Effector memory CD8-positive, alpha-beta T cell (primary cell): ENCODE measurements around the gene ATF3.

ENCODE experiments used
- ATAC-seq: fragments of 150-1000 bp; cut with Tn5 transposase; replicated peaks from 2 replicates; pipeline ENCODE4 v1.10.0; 2021; ENCODE audit warnings: mild to moderate bottlenecking, moderate library complexity
- DNase-seq, 3 experiments: peaks; one replicate each; pipeline ENCODE4 v3.0.0; 2021
- H3K27ac Mint-ChIP-seq, 2 donors: one replicate each; pipeline ENCODE4 v1.8.0; 2022; ENCODE audit warnings: mild to moderate bottlenecking in 2 of 2, mixed read lengths in 2 of 2, moderate library complexity in 2 of 2
- H3K27me3 Mint-ChIP-seq, 2 donors: one replicate each; pipeline ENCODE4 v1.8.0; 2022; ENCODE audit warnings: mixed read lengths in 2 of 2
- H3K36me3 Mint-ChIP-seq: one replicate; pipeline ENCODE4 v1.8.0; 2022; ENCODE audit warnings: mild to moderate bottlenecking, moderate library complexity, mixed read lengths; ENCODE audit not compliant: insufficient read depth
- H3K4me1 Mint-ChIP-seq, 2 donors: one replicate each; pipeline ENCODE4 v1.8.0; 2022; ENCODE audit warnings: low read depth in 2 of 2, mixed read lengths in 2 of 2
- H3K4me3 Mint-ChIP-seq, 2 donors: one replicate each; pipeline ENCODE4 v1.8.0; 2022; ENCODE audit warnings: mild to moderate bottlenecking in 2 of 2, mixed read lengths in 2 of 2, moderate library complexity in 2 of 2
- H3K9me3 Mint-ChIP-seq, 2 donors: one replicate each; pipeline ENCODE4 v1.8.0; 2022; ENCODE audit warnings: mixed read lengths in 2 of 2

Gene ATF3

GRCh38 chr1:212607206-212607912, 1.2 kb upstream of the ATF3 start:
- Mint-ChIP-seq H3K4me1 (peaks cover 22 to 25% of the 10 kb centered on the region in 2 donors), H3K27me3 (peaks cover 68 to 75% of the 10 kb centered on the region in 2 donors), H3K36me3 (peaks cover 26% of the 10 kb centered on the region), H3K4me3 (peak overlapping the region; percentile 94 to 95), H3K27ac (peak overlapping the region; percentile 94 to 98), H3K9me3 (no peaks in the 10 kb centered on the region)
- ATAC-seq (no peak), DNase-seq (peak in 1 of 3 experiments; percentile 17)

GRCh38 chr1:212607913-212608391, 609 bp upstream of the ATF3 start:
- Mint-ChIP-seq H3K36me3 (peaks cover 26% of the 10 kb centered on the region), H3K4me3 (peak overlapping the region; percentile 94 to 95), H3K9me3 (no peaks in the 10 kb centered on the region), H3K4me1 (peaks cover 22 to 25% of the 10 kb centered on the region in 2 donors), H3K27ac (peak overlapping the region; percentile 94 to 98), H3K27me3 (peaks cover 62 to 69% of the 10 kb centered on the region in 2 donors)
- ATAC-seq (peak; percentile 4), DNase-seq (peak in 2 of 3 experiments; percentile 7 to 17)

- peaks cover 24% of the 10 kb centered on the region for H3K36me3 Mint-ChIP-seq
- H3K4me1 Mint-ChIP-seq = peaks cover 22 to 25% of the 10 kb centered on the region in 2 donors
- peak overlapping the region; percentile 94 to 98 for H3K27ac Mint-ChIP-seq
- DNase-seq = peak; percentile 46 to 53 (median 51)
- peak overlapping the region; percentile 94 to 95 for H3K4me3 Mint-ChIP-seq
- H3K9me3 Mint-ChIP-seq = no peaks in the 10 kb centered on the region
- H3K27me3 Mint-ChIP-seq = peaks cover 52 to 57% of the 10 kb centered on the region in 2 donors
- peak; percentile 31 for ATAC-seq
These were observed 569 bp downstream of the ATF3 start for GRCh38 chr1:212608959-212609700.

GRCh38 chr1:212609701-212610574, 1.4 kb downstream of the ATF3 start:
- Mint-ChIP-seq H3K27me3 (peaks cover 44 to 49% of the 10 kb centered on the region in 2 donors), H3K36me3 (peaks cover 25% of the 10 kb centered on the region), H3K4me1 (peaks cover 22 to 25% of the 10 kb centered on the region in 2 donors), H3K27ac (peak overlapping the region; percentile 69 to 94), H3K9me3 (no peaks in the 10 kb centered on the region), H3K4me3 (peak overlapping the region; percentile 94 to 95)
- ATAC-seq (no peak), DNase-seq (no peak)

GRCh38 chr1:212610575-212610967, 2.0 kb downstream of the ATF3 start:
- Mint-ChIP-seq H3K27ac (no peak overlapping the region), H3K9me3 (no peaks in the 10 kb centered on the region), H3K4me1 (peaks cover 22 to 25% of the 10 kb centered on the region in 2 donors), H3K4me3 (peak overlapping the region; percentile 25 to 94), H3K36me3 (peaks cover 28% of the 10 kb centered on the region), H3K27me3 (peaks cover 37 to 43% of the 10 kb centered on the region in 2 donors)
- DNase-seq = no peak
- no peak for ATAC-seq

GRCh38 chr1:212611000-212611948, 2.7 kb downstream of the ATF3 start:
- Mint-ChIP-seq H3K4me1 (peaks cover 21 to 22% of the 10 kb centered on the region in 2 donors), H3K27ac (no peak overlapping the region), H3K4me3 (peak overlapping the region; percentile 25 to 94), H3K27me3 (peaks cover 30 to 36% of the 10 kb centered on the region in 2 donors), H3K9me3 (no peaks in the 10 kb centered on the region), H3K36me3 (peaks cover 28% of the 10 kb centered on the region)
- DNase-seq = no peak
- ATAC-seq = no peak

GRCh38 chr1:212612041-212612961, 3.7 kb downstream of the ATF3 start:
- Mint-ChIP-seq H3K27ac (no peak overlapping the region), H3K4me1 (peaks cover 14% of the 10 kb centered on the region in 2 donors), H3K27me3 (peaks cover 21 to 26% of the 10 kb centered on the region in 2 donors), H3K36me3 (peaks cover 28% of the 10 kb centered on the region), H3K9me3 (no peaks in the 10 kb centered on the region), H3K4me3 (no peak overlapping the region)
- ATAC-seq (no peak), DNase-seq (no peak)

- Mint-ChIP-seq H3K4me1 (peaks cover 8 to 9% of the 10 kb centered on the region in 2 donors), H3K4me3 (no peak overlapping the region), H3K27me3 (peaks cover 14 to 17% of the 10 kb centered on the region in 2 donors), H3K27ac (no peak overlapping the region), H3K36me3 (peaks cover 23% of the 10 kb centered on the region), H3K9me3 (no peaks in the 10 kb centered on the region)
- ATAC-seq = no peak
- DNase-seq = no peak
These were observed 5.1 kb downstream of the ATF3 start for GRCh38 chr1:212613440-212614335.

- Mint-ChIP-seq H3K27me3 (peaks cover 12 to 15% of the 10 kb centered on the region in 2 donors), H3K4me1 (peaks cover 6 to 7% of the 10 kb centered on the region in 2 donors), H3K9me3 (no peaks in the 10 kb centered on the region), H3K36me3 (peaks cover 18% of the 10 kb centered on the region), H3K4me3 (no peak overlapping the region), H3K27ac (no peak overlapping the region)
- no peak for ATAC-seq
- DNase-seq = no peak
These were observed 6.1 kb downstream of the ATF3 start for GRCh38 chr1:212614453-212615200.

GRCh38 chr1:212615201-212615470, 6.6 kb downstream of the ATF3 start:
- Mint-ChIP-seq H3K27ac (no peak overlapping the region), H3K4me3 (no peak overlapping the region), H3K4me1 (peaks cover under 1 to 2% of the 10 kb centered on the region in 2 donors), H3K9me3 (no peaks in the 10 kb centered on the region), H3K36me3 (peaks cover 13% of the 10 kb centered on the region), H3K27me3 (peaks cover 7 to 10% of the 10 kb centered on the region in 2 donors)
- DNase-seq = no peak
- ATAC-seq = no peak
